Lower lobe of right lung (tissue), 2 donors: ENCODE results near the gene SLC6A18. TPM values are rescaled to one million over a fixed set of nuclear protein-coding genes. Genes with fewer than 3 reads are reported as not detected.

Experiments
- ATAC-seq, 2 donors: fragments of 200-7000 bp; cut with Tn5 transposase; one replicate each; pipeline ENCODE4 v1.9.1; 2020 to 2022; ENCODE audit warnings: mild to moderate bottlenecking in 2 of 2, moderate library complexity in 2 of 2
- DNase-seq: peaks from one replicate; pipeline ENCODE4 v3.0.0-alpha.2; 2020
- H3K27ac ChIP-seq: fragments of 200-600 bp; one replicate; pipeline ENCODE4 v1.8.0; 2022
- H3K27me3 ChIP-seq: fragments of 200-600 bp; one replicate; pipeline ENCODE4 v1.8.0; 2022; ENCODE audit warnings: low read depth
- H3K36me3 ChIP-seq: fragments of 200-600 bp; one replicate; pipeline ENCODE4 v1.8.0; 2022; ENCODE audit warnings: mild to moderate bottlenecking
- H3K4me1 ChIP-seq: fragments of 200-600 bp; one replicate; pipeline ENCODE4 v1.8.0; 2022
- H3K4me3 ChIP-seq: fragments of 200-600 bp; one replicate; pipeline ENCODE4 v1.8.0; 2022; ENCODE audit warnings: mild to moderate bottlenecking
- H3K9me3 ChIP-seq: fragments of 200-600 bp; one replicate; pipeline ENCODE4 v1.8.0; 2022
- intact Hi-C: fragments of 100-400 bp; cut with DNase I; formaldehyde crosslinking; loops from one replicate; pipeline ENCODE4 v1.11.0; 2022
- total RNA-seq: library from RNA; stranded (reverse); fragmentation: NEBNext Ultra II Directional; extraction: Animal tissue kit (Norgen Biotek cat#: 25700); gene quantifications from one replicate; pipeline ENCODE4 v1.2.1, GENCODE V29; 2021
- TF ChIP-seq, protein P1 (sequence below): fragments of 200-600 bp; IDR thresholded peaks from one replicate; pipeline ENCODE4 v1.8.0; 2022; ENCODE audit warnings: antibody characterized with exemption, mild to moderate bottlenecking
- donor health status: DM: no; HTN: yes; CAD: no; lungs with severe emphysema.

The SLC6A18 gene
- total RNA-seq, 1 donor from 2014 or later: not detected

DNA sequence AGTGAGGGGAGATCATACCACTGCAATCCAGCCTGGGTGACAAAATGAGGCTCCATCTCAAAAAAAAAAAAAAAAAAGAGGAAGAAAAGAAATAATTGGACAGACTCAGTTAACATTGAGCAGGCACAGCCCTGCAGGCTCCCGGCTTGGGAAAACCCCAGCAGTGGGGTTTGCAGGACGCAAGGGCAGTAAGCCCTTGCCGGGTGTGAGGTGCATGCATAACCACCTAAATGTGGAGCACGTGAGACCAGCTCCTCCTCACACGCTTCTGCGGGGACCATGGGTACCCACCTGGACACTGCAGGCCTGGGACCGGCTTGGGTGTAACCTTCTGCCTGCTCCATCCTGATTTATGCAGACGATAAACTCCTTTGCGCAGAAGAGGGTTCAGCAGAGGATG is 4.8 kb upstream of the SLC6A18 start:
- Histone ChIP-seq H3K36me3 (no peaks in the 10 kb centered on the region), H3K27ac (no peak overlapping the region), H3K4me3 (no peak overlapping the region), H3K4me1 (no peaks in the 10 kb centered on the region), H3K9me3 (no peaks in the 10 kb centered on the region), H3K27me3 (peaks cover 6% of the 10 kb centered on the region)
- TF ChIP-seq, protein P1, sequence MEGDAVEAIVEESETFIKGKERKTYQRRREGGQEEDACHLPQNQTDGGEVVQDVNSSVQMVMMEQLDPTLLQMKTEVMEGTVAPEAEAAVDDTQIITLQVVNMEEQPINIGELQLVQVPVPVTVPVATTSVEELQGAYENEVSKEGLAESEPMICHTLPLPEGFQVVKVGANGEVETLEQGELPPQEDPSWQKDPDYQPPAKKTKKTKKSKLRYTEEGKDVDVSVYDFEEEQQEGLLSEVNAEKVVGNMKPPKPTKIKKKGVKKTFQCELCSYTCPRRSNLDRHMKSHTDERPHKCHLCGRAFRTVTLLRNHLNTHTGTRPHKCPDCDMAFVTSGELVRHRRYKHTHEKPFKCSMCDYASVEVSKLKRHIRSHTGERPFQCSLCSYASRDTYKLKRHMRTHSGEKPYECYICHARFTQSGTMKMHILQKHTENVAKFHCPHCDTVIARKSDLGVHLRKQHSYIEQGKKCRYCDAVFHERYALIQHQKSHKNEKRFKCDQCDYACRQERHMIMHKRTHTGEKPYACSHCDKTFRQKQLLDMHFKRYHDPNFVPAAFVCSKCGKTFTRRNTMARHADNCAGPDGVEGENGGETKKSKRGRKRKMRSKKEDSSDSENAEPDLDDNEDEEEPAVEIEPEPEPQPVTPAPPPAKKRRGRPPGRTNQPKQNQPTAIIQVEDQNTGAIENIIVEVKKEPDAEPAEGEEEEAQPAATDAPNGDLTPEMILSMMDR: no peak
- ATAC-seq: no peak
- intact Hi-C loops: no loop called here
- no peak for DNase-seq

DNA sequence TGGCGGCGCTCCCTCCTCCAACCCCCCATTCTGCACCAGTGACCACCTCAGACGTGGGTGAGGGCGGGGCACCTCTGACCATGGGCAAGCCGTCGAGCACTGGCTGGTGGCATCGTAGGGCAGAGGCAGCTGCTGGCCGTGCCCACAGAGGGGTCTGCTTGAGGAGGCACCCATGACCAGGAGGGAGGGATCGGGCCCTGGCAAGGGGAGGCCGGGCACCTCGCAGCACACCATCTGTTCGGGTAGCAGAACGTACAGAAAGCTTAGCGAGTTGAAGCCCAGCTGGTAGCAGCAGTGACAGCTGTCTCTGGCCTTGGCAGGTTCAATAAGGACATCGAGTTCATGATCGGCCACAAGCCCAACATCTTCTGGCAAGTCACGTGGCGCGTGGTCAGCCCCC is 4.3 kb upstream of the SLC6A18 start:
- TF ChIP-seq, protein P1: no peak
- ATAC-seq: no peak

DNA sequence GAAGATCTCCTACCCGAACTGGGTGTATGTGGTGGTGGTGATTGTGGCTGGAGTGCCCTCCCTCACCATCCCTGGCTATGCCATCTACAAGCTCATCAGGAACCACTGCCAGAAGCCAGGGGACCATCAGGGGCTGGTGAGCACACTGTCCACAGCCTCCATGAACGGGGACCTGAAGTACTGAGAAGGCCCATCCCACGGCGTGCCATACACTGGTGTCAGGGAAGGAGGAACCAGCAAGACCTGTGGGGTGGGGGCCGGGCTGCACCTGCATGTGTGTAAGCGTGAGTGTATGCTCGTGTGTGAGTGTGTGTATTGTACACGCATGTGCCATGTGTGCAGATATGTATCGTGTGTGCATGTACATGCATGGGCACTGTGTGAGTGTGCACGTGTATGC is 3.5 kb upstream of the SLC6A18 start:
- TF ChIP-seq, protein P1: no peak
- DNase-seq (no peak), ATAC-seq (no peak)
- Histone ChIP-seq H3K36me3 (no peaks in the 10 kb centered on the region), H3K27ac (no peak overlapping the region), H3K4me3 (no peak overlapping the region), H3K27me3 (peaks cover 6% of the 10 kb centered on the region), H3K9me3 (no peaks in the 10 kb centered on the region), H3K4me1 (no peaks in the 10 kb centered on the region)
- intact Hi-C loops: no loop called here

More for the DNA sequence above, 4.3 kb upstream of the SLC6A18 start:
- H3K36me3 ChIP-seq: no peaks in the 10 kb centered on the region
- H3K27ac ChIP-seq: no peak overlapping the region
- no peaks in the 10 kb centered on the region for H3K9me3 ChIP-seq
- peaks cover 6% of the 10 kb centered on the region for H3K27me3 ChIP-seq
- H3K4me3 ChIP-seq: no peak overlapping the region
- DNase-seq: no peak
- intact Hi-C loops: no loop called here
- H3K4me1 ChIP-seq: no peaks in the 10 kb centered on the region

DNA sequence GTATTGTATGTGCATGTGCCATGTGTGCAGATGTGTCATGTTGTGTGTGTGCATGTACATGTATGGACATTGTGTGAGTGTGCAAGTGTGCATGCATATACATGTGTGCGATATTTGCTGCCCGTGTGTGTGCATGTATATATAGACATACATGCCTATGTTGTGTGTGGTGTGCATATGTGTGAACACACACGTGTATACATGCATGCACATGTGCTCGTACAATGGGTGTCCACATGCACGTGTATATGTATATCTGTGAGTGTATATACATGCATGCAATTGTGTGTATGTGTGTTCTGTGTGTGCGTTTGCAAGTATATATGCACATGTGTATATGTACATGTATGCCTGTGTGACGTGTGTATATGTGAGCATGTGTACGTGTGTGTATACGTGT is 3.0 kb upstream of the SLC6A18 start:
- H3K9me3 ChIP-seq: no peaks in the 10 kb centered on the region
- H3K27ac ChIP-seq: no peak overlapping the region
- H3K27me3 ChIP-seq: peaks cover 6% of the 10 kb centered on the region
- no peaks in the 10 kb centered on the region for H3K36me3 ChIP-seq
- no peaks in the 10 kb centered on the region for H3K4me1 ChIP-seq
- TF ChIP-seq, protein P1: no peak
- H3K4me3 ChIP-seq: no peak overlapping the region
- no peak for DNase-seq
- intact Hi-C loops: no loop called here
- ATAC-seq: no peak

DNA sequence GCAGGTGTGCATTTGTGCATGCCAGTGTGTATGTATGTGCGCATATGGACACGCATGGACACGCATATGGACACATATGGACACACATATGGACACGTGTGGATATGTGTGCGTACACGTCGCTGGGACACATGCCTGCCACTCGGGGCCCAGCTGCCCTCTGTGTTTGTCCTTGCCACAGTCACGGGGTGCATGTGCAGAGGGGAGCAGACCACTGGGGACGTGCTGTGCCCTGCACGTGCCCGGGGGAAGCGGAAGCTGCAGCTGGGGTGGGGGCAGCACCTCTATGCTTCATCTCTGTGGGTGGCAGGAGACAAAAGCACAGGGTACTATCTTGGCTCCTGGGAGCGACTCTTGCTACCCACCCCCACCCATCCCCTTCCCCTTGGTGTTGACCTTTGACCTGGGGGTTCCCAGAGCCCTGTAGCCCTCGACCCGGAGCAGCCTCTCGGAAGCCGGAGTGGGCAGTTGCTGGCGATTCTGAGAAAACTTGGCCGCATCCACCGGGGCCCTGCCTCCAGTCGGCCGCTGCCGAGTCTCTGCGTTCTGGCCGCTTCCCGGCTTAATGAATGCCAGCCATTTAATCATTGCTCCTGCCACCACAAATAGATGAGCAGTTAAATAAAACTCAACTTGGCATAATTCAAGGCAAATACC is 2.4 kb upstream of the SLC6A18 start:
- peaks cover 6% of the 10 kb centered on the region for H3K27me3 ChIP-seq
- ATAC-seq (no peak), DNase-seq (no peak)
- H3K4me1 ChIP-seq: no peaks in the 10 kb centered on the region
- no peaks in the 10 kb centered on the region for H3K36me3 ChIP-seq
- no peak overlapping the region for H3K4me3 ChIP-seq
- H3K27ac ChIP-seq: no peak overlapping the region
- no peaks in the 10 kb centered on the region for H3K9me3 ChIP-seq
- intact Hi-C loops: no loop called here
- TF ChIP-seq, protein P1: no peak
